Keratinocyte (primary cell): ENCODE results near the gene NYAP2. TPM values are rescaled to one million over a fixed set of nuclear protein-coding genes. Genes with fewer than 3 reads are reported as not detected.

Source experiments
- DNase-seq: peaks from one replicate; pipeline ENCODE4 v3.0.0-alpha.2; 2011; ENCODE audit warnings: low read depth, missing footprints, low spot score
- FAIRE-seq: peaks from 2 replicates; lab custom pipeline; 2011; peaks lifted over from hg19 to GRCh38; lab: Jason Lieb, UNC
- H2AFZ ChIP-seq: 2 replicates; pipeline ENCODE4 v1.6.0; 2012; ENCODE audit warnings: low read length, control low read depth, inconsistent platforms; ENCODE audit not compliant: control insufficient read depth
- H3K27ac ChIP-seq: 2 replicates; pipeline ENCODE4 v1.5.1; 2011; ENCODE audit warnings: low read length; ENCODE audit not compliant: control insufficient read depth, insufficient read depth
- H3K27me3 ChIP-seq: 3 replicates; pipeline ENCODE4 v1.6.0; 2011; ENCODE audit warnings: low read length; ENCODE audit not compliant: control insufficient read depth, insufficient read depth; ENCODE audit errors: extremely low read depth
- H3K36me3 ChIP-seq, 2 experiments: 2 replicates in 1 of 2; 3 replicates in 1 of 2; pipeline ENCODE4 v1.5.1; 2011; ENCODE audit warnings: low read length in 2 of 2, mild to moderate bottlenecking in 1 of 2; ENCODE audit not compliant: control insufficient read depth in 2 of 2, insufficient read depth in 2 of 2; ENCODE audit errors: extremely low read depth in 1 of 2
- H3K4me1 ChIP-seq: 3 replicates; pipeline ENCODE4 v1.5.1; 2011; ENCODE audit warnings: low read length; ENCODE audit not compliant: control insufficient read depth, insufficient read depth; ENCODE audit errors: extremely low read depth
- H3K4me2 ChIP-seq: 3 replicates; pipeline ENCODE4 v1.6.0; 2011; ENCODE audit warnings: low read depth, low read length; ENCODE audit not compliant: control insufficient read depth, insufficient read depth; ENCODE audit errors: extremely low read depth
- H3K4me3 ChIP-seq, 3 experiments: fragments of 200-600 bp in 1 of 3; sonication (generic) in 1 of 3; 2 replicates in 2 of 3; 3 replicates in 1 of 3; pipeline ENCODE4 v1.5.1; 2011 to 2016; ENCODE audit warnings: low read length in 3 of 3, mild to moderate bottlenecking in 3 of 3, control low read depth in 2 of 3, inconsistent platforms in 1 of 3, low read depth in 1 of 3, mixed read lengths in 1 of 3, mixed run types in 1 of 3, moderate library complexity in 1 of 3; ENCODE audit not compliant: control insufficient read depth in 2 of 3, insufficient read depth in 2 of 3; ENCODE audit errors: extremely low read depth in 1 of 3
- H3K79me2 ChIP-seq: 2 replicates; pipeline ENCODE4 v1.6.0; 2012; ENCODE audit warnings: low read length; ENCODE audit not compliant: control insufficient read depth, insufficient read depth
- H3K9ac ChIP-seq: 3 replicates; pipeline ENCODE4 v1.6.0; 2011; ENCODE audit warnings: low read length; ENCODE audit not compliant: control insufficient read depth, insufficient read depth; ENCODE audit errors: extremely low read depth
- H3K9me1 ChIP-seq: 3 replicates; pipeline ENCODE4 v1.6.0; 2011; ENCODE audit warnings: low read length; ENCODE audit not compliant: control insufficient read depth, insufficient read depth; ENCODE audit errors: extremely low read depth
- H3K9me3 ChIP-seq: 2 replicates; pipeline ENCODE4 v1.5.1; 2012; ENCODE audit warnings: low read depth, low read length; ENCODE audit not compliant: control insufficient read depth
- H4K20me1 ChIP-seq: 3 replicates; pipeline ENCODE4 v1.6.0; 2011; ENCODE audit warnings: low read length; ENCODE audit not compliant: control insufficient read depth, insufficient read depth; ENCODE audit errors: extremely low read depth
- CTCF ChIP-seq, 3 experiments: IDR thresholded peaks in 1 of 3; conservative IDR thresholded peaks in 1 of 3; optimal IDR thresholded peaks in 1 of 3; 2 replicates in 2 of 3; 3 replicates in 1 of 3; pipeline versions ENCODE3 to v1.5.1; 2011; ENCODE audit warnings: low read length in 3 of 3, mild to moderate bottlenecking in 3 of 3, moderate library complexity in 2 of 3, control low read depth in 1 of 3, inconsistent platforms in 1 of 3; ENCODE audit not compliant: insufficient read depth in 2 of 3; ENCODE audit errors: extremely low read depth in 1 of 3
- EZH2 ChIP-seq: IDR thresholded peaks from one replicate; pipeline ENCODE4 v1.6.1; 2012; ENCODE audit warnings: inconsistent platforms, mild to moderate bottlenecking, low read length, moderate library complexity
- dilution Hi-C: fragments of 300-500 bp; cut with MboI; formaldehyde crosslinking; loops from one replicate; pipeline ENCODE4 v1.7.0; 2020; ENCODE audit warnings: low sequenced_read_pairs; ENCODE audit not compliant: extremely low pct_ligation_motif_present
- polyA plus RNA-seq, 5 experiments: library from polyadenylated mRNA; depleted of rRNA in 3 of 5; stranded (reverse) in 3 of 5; stranded (forward) in 1 of 5; unstranded in 1 of 5; fragments of >200 nt; gene quantifications; 1 replicate in 1 of 5; 2 replicates in 3 of 5; 3 replicates in 1 of 5; pipeline versions ENCODE4 v1.2.1 to v1.2.3, GENCODE V29; 2011 to 2012; ENCODE audit warnings: missing spikeins in 2 of 5, low read depth in 1 of 5, low replicate concordance in 1 of 5

Gene NYAP2
- polyA plus RNA-seq, 1 donor (not counting 4 experiments of a cell fraction or from before 2014, with no cell fraction given): not detected

DNA sequence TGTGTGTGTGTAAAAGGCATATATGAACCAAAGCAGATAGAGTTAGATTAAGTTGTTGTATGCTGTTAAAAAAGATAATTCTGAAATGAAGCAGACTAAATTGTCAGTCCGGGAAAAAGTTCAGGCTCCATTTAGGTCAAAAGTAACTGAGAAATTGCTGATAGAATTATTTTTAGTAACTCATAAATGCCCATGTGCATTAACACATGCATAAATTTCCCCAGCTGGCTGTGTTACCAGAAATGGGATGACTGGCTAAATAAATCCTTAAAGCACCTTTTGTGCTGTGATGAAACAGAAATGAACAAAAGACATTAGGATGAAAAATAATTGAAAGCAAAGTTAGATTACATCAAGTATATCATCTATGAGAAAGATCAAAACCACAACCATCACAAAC, 111.3 kb downstream of the NYAP2 start:
- Histone ChIP-seq H3K27me3 (no peaks in the 10 kb centered on the region), H3K9me3 (no peaks in the 10 kb centered on the region), H3K9ac (no peak overlapping the region), H3K4me3 (no peak overlapping the region), H3K27ac (no peak overlapping the region), H3K79me2 (no peaks in the 10 kb centered on the region), H4K20me1 (no peaks in the 10 kb centered on the region), H3K4me1 (no peaks in the 10 kb centered on the region), H2AFZ (no peak overlapping the region), H3K4me2 (no peak overlapping the region), H3K9me1 (no peaks in the 10 kb centered on the region), H3K36me3 (no peaks in the 10 kb centered on the region)
- TF ChIP-seq CTCF (optimal IDR thresholded peaks at IDR 0.05 in 1 of 3, IDR thresholded peaks at IDR 0.05 in 1 of 3, conservative IDR thresholded peaks at IDR 0.05 in 1 of 3; ENCODE audit: extremely low read depth in 1 of 3, insufficient read depth in 2 of 3, low read length in 3 of 3): no peak
- TF ChIP-seq EZH2: no peak
- DNase-seq: no peak
- dilution Hi-C loops: no loop called here
- no peak for FAIRE-seq

DNA sequence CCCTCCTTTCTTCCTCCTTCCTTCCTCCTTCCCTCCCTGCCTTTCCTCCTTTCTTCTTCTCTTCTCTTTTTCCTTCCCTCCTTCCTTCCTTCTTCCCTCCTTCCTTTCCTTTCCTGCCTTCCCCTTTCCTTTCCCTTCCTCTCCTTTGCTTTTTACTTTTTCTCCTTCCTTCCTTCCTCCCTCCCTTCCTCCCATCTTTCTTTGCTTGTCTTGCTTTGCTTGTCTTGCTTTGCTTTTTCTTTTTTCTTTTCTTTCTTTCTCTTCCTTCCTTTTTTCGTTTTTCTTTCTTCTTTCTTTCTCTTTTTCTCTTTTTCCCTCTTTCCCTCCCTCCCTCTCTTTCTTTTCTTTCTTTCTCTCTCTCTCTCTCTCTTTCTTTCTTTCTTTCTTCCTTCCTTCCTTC, 113.0 kb downstream of the NYAP2 start:
- no peak overlapping the region for H3K27ac ChIP-seq
- H3K4me3 ChIP-seq: no peak overlapping the region
- H3K27me3 ChIP-seq: no peaks in the 10 kb centered on the region
- H3K4me1 ChIP-seq: no peaks in the 10 kb centered on the region
- H4K20me1 ChIP-seq: no peaks in the 10 kb centered on the region
- dilution Hi-C loops: no loop called here
- FAIRE-seq (no peak), DNase-seq (no peak)
- H2AFZ ChIP-seq: no peak overlapping the region
- no peaks in the 10 kb centered on the region for H3K79me2 ChIP-seq
- TF ChIP-seq EZH2: no peak
- H3K9ac ChIP-seq: no peak overlapping the region
- no peaks in the 10 kb centered on the region for H3K9me3 ChIP-seq
- H3K9me1 ChIP-seq: no peaks in the 10 kb centered on the region
- no peak overlapping the region for H3K4me2 ChIP-seq
- no peaks in the 10 kb centered on the region for H3K36me3 ChIP-seq

GRCh38 chr2:225512876-225513540, 113.5 kb downstream of the NYAP2 start:
- Histone ChIP-seq H3K4me3 (no peak overlapping the region), H3K9me3 (no peaks in the 10 kb centered on the region), H3K27ac (no peak overlapping the region), H3K9ac (no peak overlapping the region), H3K27me3 (no peaks in the 10 kb centered on the region), H4K20me1 (no peaks in the 10 kb centered on the region), H3K36me3 (no peaks in the 10 kb centered on the region), H3K79me2 (no peaks in the 10 kb centered on the region), H3K4me1 (no peaks in the 10 kb centered on the region), H3K9me1 (no peaks in the 10 kb centered on the region), H3K4me2 (no peak overlapping the region), H2AFZ (no peak overlapping the region)
- TF ChIP-seq EZH2: no peak
- TF ChIP-seq CTCF (optimal IDR thresholded peaks at IDR 0.05 in 1 of 3, IDR thresholded peaks at IDR 0.05 in 1 of 3, conservative IDR thresholded peaks at IDR 0.05 in 1 of 3; ENCODE audit: extremely low read depth in 1 of 3, insufficient read depth in 2 of 3, low read length in 3 of 3): no peak
- FAIRE-seq (no peak), DNase-seq (no peak)
- dilution Hi-C loops: no loop called here
